Measurements from ENCODE around the gene HYPK.

Gene HYPK

GRCh38 chr15:43789409-43789808, 11.0 kb upstream of the HYPK start:
- no peak for FAIRE-seq
- TF ChIP-seq CTCF (IDR thresholded peaks at IDR 0.05; ENCODE audit: insufficient read depth, missing control alignments): no peak
- no peak for DNase-seq (ENCODE audit: insufficient read length, low spot score)

- TF ChIP-seq CTCF (IDR thresholded peaks at IDR 0.05; ENCODE audit: insufficient read depth, missing control alignments): no peak
- peak; percentile 100 for DNase-seq (ENCODE audit: insufficient read length, low spot score)
- FAIRE-seq: no peak
These were observed 8.2 kb upstream of the HYPK start, which contains the start of gene SERF2 for GRCh38 chr15:43791993-43792760. TSS of gene SERF2 (plus strand) at chr15:43792320. CDS start at chr15:43792377, 57 bp downstream.

GRCh38 chr15:43792761-43793476, 7.5 kb upstream of the HYPK start:
- no peak for TF ChIP-seq CTCF (IDR thresholded peaks at IDR 0.05; ENCODE audit: insufficient read depth, missing control alignments)
- DNase-seq (ENCODE audit: insufficient read length, low spot score) (no peak), FAIRE-seq (no peak)

GRCh38 chr15:43793647-43794046, 6.8 kb upstream of the HYPK start:
- no peak for DNase-seq (ENCODE audit: insufficient read length, low spot score)
- FAIRE-seq: no peak
- no peak for TF ChIP-seq CTCF (IDR thresholded peaks at IDR 0.05; ENCODE audit: insufficient read depth, missing control alignments)

GRCh38 chr15:43794269-43795037, 5.9 kb upstream of the HYPK start:
- DNase-seq (ENCODE audit: insufficient read length, low spot score) (no peak), FAIRE-seq (no peak)

GRCh38 chr15:43795197-43795596, 5.2 kb upstream of the HYPK start:
- DNase-seq (ENCODE audit: insufficient read length, low spot score) (no peak), FAIRE-seq (no peak)
- no peak for TF ChIP-seq CTCF (IDR thresholded peaks at IDR 0.05; ENCODE audit: insufficient read depth, missing control alignments)

More at GRCh38 chr15:43794269-43795037, 5.9 kb upstream of the HYPK start:
- TF ChIP-seq CTCF (IDR thresholded peaks at IDR 0.05; ENCODE audit: insufficient read depth, missing control alignments): no peak

Measured in D721Med (cell line).